ENCODE results near the gene MELTF.

MELTF gene

GRCh38 chr3:197022405-197023231 is 7.0 kb downstream of the MELTF start:
- no peak overlapping the region for H3K27ac ChIP-seq
- CTCF ChIA-PET, result interaction anchor here (0.5 to 0.6 kb wide), 2 partner anchors 39 to 94 kb away, joined by 5 to 6 read pairs; no protein-coding TSS in a partner anchor
- DNase-seq (ENCODE audit: low spot score), result no peak
- TF ChIP-seq CTCF (conservative IDR thresholded peaks at IDR 0.05; ENCODE audit: low read depth), result no peak
- POLR2A ChIA-PET (ENCODE audit: low non-redundant PET), result no interaction called here

DNA sequence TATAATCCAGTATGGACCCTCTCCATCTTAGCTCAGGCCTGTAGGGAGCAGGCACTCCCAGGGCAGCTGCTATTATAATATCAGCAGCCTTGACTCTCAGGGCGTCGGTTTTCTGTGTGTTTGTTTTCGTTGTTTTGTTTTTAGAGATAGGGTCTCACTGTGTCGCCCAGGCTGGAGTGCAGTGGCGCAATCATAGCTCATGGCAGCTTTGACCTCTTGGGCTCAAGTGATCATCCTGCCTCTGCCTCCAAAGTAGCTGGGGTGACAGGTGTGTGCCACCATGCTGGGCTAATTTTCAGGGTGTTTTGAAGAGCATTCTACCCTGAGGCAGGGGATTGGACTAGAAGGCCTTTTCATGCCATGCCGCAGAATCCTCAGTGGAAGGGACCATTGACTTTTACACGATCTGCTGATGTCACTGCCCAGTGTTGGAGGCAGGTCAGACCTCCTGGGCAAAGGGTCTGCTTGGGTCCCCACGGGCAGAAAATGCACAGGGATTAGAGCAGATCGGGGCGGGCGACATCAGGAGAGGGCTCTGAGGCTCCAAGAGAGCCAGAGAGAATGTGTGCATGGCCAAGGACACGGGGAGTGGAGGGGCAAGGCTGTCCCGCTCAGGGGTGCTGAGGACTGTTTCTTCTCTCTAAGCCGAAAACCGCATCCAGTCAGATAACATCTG is 7.8 kb downstream of the MELTF start:
- no peak for DNase-seq (ENCODE audit: low spot score)
- CTCF ChIA-PET, result interaction anchor here (0.5 to 0.7 kb wide), 3 partner anchors 8 to 95 kb away, joined by 3 to 6 read pairs (median 5); partner anchors contain the start of gene MELTF
- no peak for TF ChIP-seq CTCF (conservative IDR thresholded peaks at IDR 0.05; ENCODE audit: low read depth)
- POLR2A ChIA-PET (ENCODE audit: low non-redundant PET), result no interaction called here
- H3K27ac ChIP-seq, result no peak overlapping the region

DNA sequence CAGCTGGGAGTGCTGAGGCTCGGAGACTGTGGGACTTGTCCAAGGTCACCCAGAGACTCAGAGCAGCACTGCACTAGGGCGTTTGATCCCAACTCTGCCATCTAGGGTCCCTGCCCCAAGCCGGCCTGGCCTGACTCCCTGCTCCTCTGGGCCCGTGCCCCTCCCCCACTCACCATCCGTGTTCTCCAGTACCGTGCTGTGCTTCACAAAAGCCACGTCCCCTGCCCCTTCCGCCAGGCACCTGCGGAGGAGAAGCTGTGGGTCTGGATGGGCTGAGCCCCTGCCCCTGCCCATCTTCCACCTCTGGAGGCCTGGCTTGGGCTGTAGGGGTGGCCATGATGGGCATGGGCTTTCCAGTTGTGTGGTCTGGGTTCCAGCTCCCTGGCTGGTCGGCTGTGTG is 8.4 kb downstream of the MELTF start:
- TF ChIP-seq CTCF (conservative IDR thresholded peaks at IDR 0.05; ENCODE audit: low read depth), result no peak
- H3K27ac ChIP-seq, result no peak overlapping the region
- DNase-seq (ENCODE audit: low spot score), result no peak
- CTCF ChIA-PET, result interaction anchor here (0.7 kb wide), 1 partner anchor 9 kb away, joined by 3 read pairs; the partner anchor contains the start of gene MELTF
- POLR2A ChIA-PET (ENCODE audit: low non-redundant PET), result no interaction called here

GRCh38 chr3:197019535-197019934 is 10.1 kb downstream of the MELTF start:
- TF ChIP-seq CTCF (conservative IDR thresholded peaks at IDR 0.05; ENCODE audit: low read depth), result no peak
- ChIA-PET POLR2A (ENCODE audit: low non-redundant PET) (no interaction called here), CTCF (interaction anchor here (1.0 to 2.3 kb wide), 2 partner anchors 10 to 17 kb away, joined by 3 to 21 read pairs; partner anchors contain the start of gene MELTF)
- no peak for DNase-seq (ENCODE audit: low spot score)
- no peak overlapping the region for H3K27ac ChIP-seq

DNA sequence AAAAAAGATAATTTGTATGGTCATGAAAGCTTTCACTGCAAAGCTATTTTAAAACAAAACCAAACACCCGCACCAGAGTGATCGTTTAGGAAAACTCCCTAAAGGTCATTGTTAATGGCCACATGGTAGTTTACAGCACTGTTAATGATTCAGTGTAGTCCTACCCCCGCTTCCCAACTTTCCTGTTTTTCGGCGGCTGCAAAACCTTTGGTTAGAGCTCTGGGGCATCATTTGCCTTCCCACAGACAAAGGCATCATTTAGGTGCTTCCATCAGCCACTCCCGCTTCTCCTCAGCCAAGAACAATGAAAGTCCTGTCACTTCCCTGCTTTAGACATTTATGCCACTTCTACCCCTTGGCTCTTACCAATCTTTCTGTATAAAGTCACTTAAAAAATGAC is 10.6 kb downstream of the MELTF start:
- no peak for TF ChIP-seq CTCF (conservative IDR thresholded peaks at IDR 0.05; ENCODE audit: low read depth)
- DNase-seq (ENCODE audit: low spot score), result no peak
- no peak overlapping the region for H3K27ac ChIP-seq
- ChIA-PET POLR2A (ENCODE audit: low non-redundant PET) (no interaction called here), CTCF (interaction anchor here (1.0 to 2.3 kb wide), 2 partner anchors 11 to 17 kb away, joined by 3 to 21 read pairs; partner anchors contain the start of gene MELTF)

- TF ChIP-seq CTCF (conservative IDR thresholded peaks at IDR 0.05; ENCODE audit: low read depth), result no peak
- no peak for DNase-seq (ENCODE audit: low spot score)
- H3K27ac ChIP-seq, result no peak overlapping the region
- CTCF ChIA-PET, result interaction anchor here (2.8 kb wide), 1 partner anchor 12 kb away, joined by 18 read pairs; the partner anchor contains the start of gene MELTF
- POLR2A ChIA-PET (ENCODE audit: low non-redundant PET), result no interaction called here
These were observed 12.6 kb downstream of the MELTF start for GRCh38 chr3:197017003-197017402.

Measured in RWPE1 (cell line).